IMR-90 (cell line): Measurements from ENCODE around the gene CASP2. TPM values are rescaled to one million over a fixed set of nuclear protein-coding genes. Genes with fewer than 3 reads are reported as not detected.

Experiments
- ATAC-seq: fragments of 200-7000 bp; cut with Tn5 transposase; 2 replicates; pipeline ENCODE4 v1.9.1; 2020; ENCODE audit warnings: low read depth, mild to moderate bottlenecking, moderate library complexity
- BruUV-seq: library from RNA; stranded (reverse); fragments of 400-500 nt; replicated peaks from 2 replicates; lab custom pipeline; 2021; lab: Mats Ljungman, UMichigan
- CTCF ChIA-PET: fragments of 300-600 bp; formaldehyde crosslinking; extraction: SDS; loops from one replicate; lab custom pipeline; 2021; ENCODE audit warnings: antibody characterized with exemption; lab: Yijun Ruan, JAX
- POLR2A ChIA-PET: fragments of 300-600 bp; sonication (Branson Sonifier 250); formaldehyde crosslinking; loops from one replicate; lab custom pipeline; 2022; ENCODE audit warnings: antibody characterized with exemption; ENCODE audit not compliant: unreplicated experiment; lab: Charles Lee
- DNase-seq: peaks from one replicate; pipeline ENCODE4 v3.0.0; 2013
- H2AFZ ChIP-seq: replicated peaks from 2 replicates; pipeline ENCODE3; 2013; ENCODE audit warnings: low read length, mild to moderate bottlenecking; ENCODE audit not compliant: poor library complexity
- H2AK5ac ChIP-seq: 2 replicates; pipeline ENCODE4 v1.6.1; 2013; ENCODE audit warnings: low read depth, low read length, inconsistent platforms
- H2AK9ac ChIP-seq: replicated peaks from 2 replicates; pipeline ENCODE3; 2013; ENCODE audit warnings: mild to moderate bottlenecking, low read depth, low read length, moderate library complexity; ENCODE audit not compliant: poor library complexity
- H2BK120ac ChIP-seq: 2 replicates; pipeline ENCODE4 v1.6.1; 2013; ENCODE audit warnings: low read depth, low read length, inconsistent platforms
- H2BK15ac ChIP-seq: 3 replicates; pipeline ENCODE4 v1.6.1; 2013; ENCODE audit warnings: low read depth, low read length, inconsistent platforms
- H2BK20ac ChIP-seq: 2 replicates; pipeline ENCODE4 v1.6.1; 2013; ENCODE audit warnings: low read depth, mild to moderate bottlenecking, inconsistent platforms, low read length, moderate library complexity
- H2BK5ac ChIP-seq: 2 replicates; pipeline ENCODE4 v1.6.1; 2013; ENCODE audit warnings: mild to moderate bottlenecking, low read depth, low read length, inconsistent platforms; ENCODE audit not compliant: poor library complexity, severe bottlenecking
- H3K14ac ChIP-seq: replicated peaks from 2 replicates; pipeline ENCODE4 v1.6.1; 2013; ENCODE audit warnings: low read depth, low read length, inconsistent platforms
- H3K18ac ChIP-seq: 2 replicates; pipeline ENCODE4 v1.6.1; 2013; ENCODE audit warnings: low read depth, low read length, control low read depth
- H3K23ac ChIP-seq: 2 replicates; pipeline ENCODE4 v1.6.1; 2013; ENCODE audit warnings: low read depth, low read length, inconsistent platforms
- H3K27ac ChIP-seq: 2 replicates; pipeline ENCODE4 v1.5.1; 2013; ENCODE audit warnings: mild to moderate bottlenecking, control low read depth, low read length; ENCODE audit not compliant: insufficient read depth
- H3K27me3 ChIP-seq: 2 replicates; pipeline ENCODE4 v1.6.1; 2013; ENCODE audit warnings: low read length; ENCODE audit not compliant: control insufficient read depth, insufficient read depth
- H3K36me3 ChIP-seq: 2 replicates; pipeline ENCODE4 v1.6.1; 2013; ENCODE audit warnings: low read length, mixed read lengths; ENCODE audit not compliant: control insufficient read depth, insufficient read depth
- H3K4ac ChIP-seq: 2 replicates; pipeline ENCODE4 v1.6.1; 2013; ENCODE audit warnings: low read depth, low read length, inconsistent platforms
- H3K4me1 ChIP-seq: 2 replicates; pipeline ENCODE4 v1.6.1; 2013; ENCODE audit warnings: low read length, mixed read lengths; ENCODE audit not compliant: control insufficient read depth, insufficient read depth
- H3K4me2 ChIP-seq: 2 replicates; pipeline ENCODE4 v1.6.1; 2013; ENCODE audit warnings: low read depth, mild to moderate bottlenecking, control low read depth, low read length, moderate library complexity
- H3K4me3 ChIP-seq: 2 replicates; pipeline ENCODE4 v1.5.1; 2013; ENCODE audit warnings: low read depth, mild to moderate bottlenecking, control low read depth, low read length, moderate library complexity; ENCODE audit not compliant: insufficient read depth
- H3K56ac ChIP-seq: 2 replicates; pipeline ENCODE4 v1.6.1; 2013; ENCODE audit warnings: low read length, inconsistent platforms; ENCODE audit not compliant: insufficient read depth; ENCODE audit errors: extremely low read depth
- H3K79me1 ChIP-seq, 2 experiments: 2 replicates each; pipeline ENCODE4 v1.6.1; 2013; ENCODE audit warnings: low read length in 2 of 2, inconsistent platforms in 1 of 2, low read depth in 1 of 2
- H3K9ac ChIP-seq: 2 replicates; pipeline ENCODE4 v1.6.1; 2013; ENCODE audit warnings: low read depth, low read length, control low read depth
- H3K9me1 ChIP-seq: 2 replicates; pipeline ENCODE4 v1.6.1; 2013; ENCODE audit warnings: low read length, inconsistent platforms; ENCODE audit not compliant: insufficient read depth
- H3K9me3 ChIP-seq: 2 replicates; pipeline ENCODE4 v1.6.1; 2013; ENCODE audit warnings: low read length; ENCODE audit not compliant: control insufficient read depth, insufficient read depth
- H4K20me1 ChIP-seq: 2 replicates; pipeline ENCODE4 v1.6.1; 2013; ENCODE audit warnings: low read length, inconsistent platforms; ENCODE audit not compliant: insufficient read depth
- H4K5ac ChIP-seq: 2 replicates; pipeline ENCODE4 v1.6.1; 2013; ENCODE audit warnings: mild to moderate bottlenecking, low read depth, low read length, control low read depth
- H4K8ac ChIP-seq, 2 experiments: 2 replicates each; pipeline ENCODE4 v1.6.1; 2013; ENCODE audit warnings: low read depth in 2 of 2, low read length in 2 of 2, control low read depth in 1 of 2, inconsistent platforms in 1 of 2
- H4K91ac ChIP-seq: 2 replicates; pipeline ENCODE4 v1.6.1; 2013; ENCODE audit warnings: low read depth, low read length, inconsistent platforms; ENCODE audit not compliant: insufficient read depth
- NFE2L2 ChIP-seq: fragments of 150-350 bp; IDR thresholded peaks from 2 replicates; pipeline ENCODE4 v1.6.1; 2016; ENCODE audit warnings: low read depth, mild to moderate bottlenecking, low read length
- WGBS, 2 experiments: methylation state at CpG; one replicate each; pipeline versions ENCODE4 v1.1.5 to v1.1.7; 2013; ENCODE audit warnings: missing lambda C conversion rate in 2 of 2; ENCODE audit not compliant: insufficient read length in 1 of 2; ENCODE audit errors: extremely low coverage in 2 of 2; 5-methylcytosine and 5-hydroxymethylcytosine counted together
- dilution Hi-C: fragments of 300-500 bp; cut with HindIII; formaldehyde crosslinking; loops from one replicate; pipeline ENCODE4 v1.14.3; 2018; ENCODE audit warnings: low sequenced_read_pairs; ENCODE audit not compliant: unreplicated experiment
- in situ Hi-C: fragments of 300-500 bp; cut with MboI; formaldehyde crosslinking; loops from 3 replicates; pipeline ENCODE4 v1.14.3; 2019; ENCODE audit warnings: low sequenced_read_pairs, inconsistent platforms, mixed read lengths
- intact Hi-C: fragments of 100-400 bp; cut with micrococcal nuclease; formaldehyde crosslinking; loops from 2 replicates; pipeline ENCODE4 v1.10.0; 2022
- polyA plus RNA-seq, 3 experiments: library from polyadenylated mRNA; depleted of rRNA; stranded (reverse); fragments of >200 nt; gene quantifications; 2 replicates each; pipeline ENCODE4 v1.2.3, GENCODE V29; 2012; ENCODE audit warnings: low replicate concordance in 1 of 3
- total RNA-seq: library from RNA; depleted of rRNA; stranded (reverse); fragments of >200 nt; gene quantifications from 2 replicates; pipeline ENCODE4 v1.2.3, GENCODE V29; 2012

The CASP2 gene
- total and polyA plus RNA-seq, 2 of the 4 experiments (the other 2 are of a cell fraction) = 15.4 to 25.6 TPM

DNA sequence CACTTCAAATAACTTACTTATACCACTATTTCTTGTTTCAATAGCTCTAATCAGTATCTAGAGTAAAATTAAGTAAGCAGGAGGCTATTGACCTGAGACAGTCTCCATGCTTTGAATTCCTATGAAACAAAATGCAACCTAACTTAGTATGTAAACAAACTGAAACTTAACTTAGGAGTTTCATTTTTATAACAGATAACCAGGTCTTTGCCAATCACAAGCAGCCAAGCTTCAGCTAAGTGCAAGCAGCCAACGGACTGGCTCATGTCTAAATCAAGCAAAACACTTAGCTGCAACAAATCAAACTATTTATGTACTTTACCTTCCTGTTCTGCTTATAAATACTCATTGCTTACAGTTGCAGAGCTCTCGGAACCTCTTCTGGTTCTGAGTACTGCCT, 29.3 kb upstream of the CASP2 start:
- no peak overlapping the region for H4K91ac ChIP-seq
- H2AK9ac ChIP-seq = no peak overlapping the region
- H3K27me3 ChIP-seq = no peaks in the 10 kb centered on the region
- no peak overlapping the region for H2BK20ac ChIP-seq
- H3K79me1 ChIP-seq = peaks cover 0 to 3% of the 10 kb centered on the region in 2 experiments; a peak in 3 of 4 replicates
- ChIA-PET POLR2A (no interaction called here), CTCF (interaction anchor here (1.8 kb wide), 1 partner anchor 19 kb away, joined by 10 read pairs; no protein-coding TSS in a partner anchor)
- WGBS, 2 experiments = 0% methylated on average over 1 of the region's 2 CpGs; no CpG with 5 or more reads in 1 of the 2 experiments
- no peak overlapping the region for H3K56ac ChIP-seq
- H3K4me3 ChIP-seq = no peak overlapping the region
- H3K27ac ChIP-seq = no peak overlapping the region
- H3K14ac ChIP-seq = no peak overlapping the region
- no peaks in the 10 kb centered on the region; the same call in 1 of the 2 replicates for H3K4me1 ChIP-seq
- no peak overlapping the region for H3K9ac ChIP-seq
- H4K20me1 ChIP-seq = no peaks in the 10 kb centered on the region
- no peak overlapping the region for H4K8ac ChIP-seq
- H2AK5ac ChIP-seq = no peak overlapping the region
- no peak overlapping the region for H3K18ac ChIP-seq
- no peaks in the 10 kb centered on the region for H3K36me3 ChIP-seq
- in situ Hi-C loops (no loop called here), intact Hi-C loops (loop anchor here (5.0 kb wide), 1 partner anchor 153 kb away; no protein-coding TSS in a partner anchor), dilution Hi-C loops (no loop called here)
- H3K9me1 ChIP-seq = no peaks in the 10 kb centered on the region
- ATAC-seq (peak; percentile 6; the same call in 1 of the 2 replicates), DNase-seq (peak; percentile 20)
- no peak overlapping the region for H2AFZ ChIP-seq
- H2BK15ac ChIP-seq = no peak overlapping the region
- TF ChIP-seq NFE2L2 = no peak
- H2BK5ac ChIP-seq = no peak overlapping the region
- H3K23ac ChIP-seq = no peak overlapping the region
- H3K4ac ChIP-seq = no peak overlapping the region
- no peak overlapping the region for H4K5ac ChIP-seq
- H3K9me3 ChIP-seq = no peaks in the 10 kb centered on the region
- no TSS peak for BruUV-seq
- H2BK120ac ChIP-seq = no peak overlapping the region
- H3K4me2 ChIP-seq = peak overlapping the region; percentile 13; the same call in 1 of the 2 replicates
